ENCODE data around the gene MAPKAPK2.
A peak's percentile ranks its signal among the peaks of the same experiment; 100 is the strongest.

MAPKAPK2 gene

GRCh38 chr1:206687251-206687914, 2.7 kb downstream of the MAPKAPK2 start:
- Histone ChIP-seq H3K27me3 (ENCODE audit: insufficient read depth, insufficient read length) (peaks cover 30% of the 10 kb centered on the region), H3K4me3 (ENCODE audit: insufficient read length, low read depth) (peak overlapping the region; percentile 0), H3K9ac (ENCODE audit: insufficient read length, low read depth) (no peak overlapping the region), H3K4me1 (ENCODE audit: insufficient read depth, insufficient read length) (peaks cover 21% of the 10 kb centered on the region), H3K9me3 (ENCODE audit: insufficient read depth, low read length) (no peaks in the 10 kb centered on the region), H3K36me3 (ENCODE audit: insufficient read depth, insufficient read length, low read length) (peaks cover 6% of the 10 kb centered on the region)
- no peak for TF ChIP-seq SUZ12 (IDR thresholded peaks at IDR 0.05; ENCODE audit: extremely low read depth, insufficient read depth, insufficient read length)
- DNase-seq (ENCODE audit: low read depth, low spot score), result no peak

- Histone ChIP-seq H3K9ac (ENCODE audit: insufficient read length, low read depth) (no peak overlapping the region), H3K4me3 (ENCODE audit: insufficient read length, low read depth) (peak overlapping the region; percentile 0), H3K4me1 (ENCODE audit: insufficient read depth, insufficient read length) (peaks cover 27% of the 10 kb centered on the region), H3K36me3 (ENCODE audit: insufficient read depth, insufficient read length, low read length) (peaks cover 12% of the 10 kb centered on the region), H3K9me3 (ENCODE audit: insufficient read depth, low read length) (no peaks in the 10 kb centered on the region), H3K27me3 (ENCODE audit: insufficient read depth, insufficient read length) (peaks cover 24% of the 10 kb centered on the region)
- TF ChIP-seq SUZ12 (IDR thresholded peaks at IDR 0.05; ENCODE audit: extremely low read depth, insufficient read depth, insufficient read length) (no peak), YY1 (IDR thresholded peaks at IDR 0.05; ENCODE audit: insufficient read depth, insufficient read length) (no peak), ZNF274 (IDR thresholded peaks at IDR 0.05; ENCODE audit: low read depth, low read length) (no peak)
- DNase-seq (ENCODE audit: low read depth, low spot score), result peak; percentile 96
Observed at GRCh38 chr1:206687915-206688442, 3.3 kb downstream of the MAPKAPK2 start.

- Histone ChIP-seq H3K4me3 (ENCODE audit: insufficient read length, low read depth) (no peak overlapping the region), H3K36me3 (ENCODE audit: insufficient read depth, insufficient read length, low read length) (peaks cover 24% of the 10 kb centered on the region), H3K27me3 (ENCODE audit: insufficient read depth, insufficient read length) (peaks cover 8% of the 10 kb centered on the region), H3K9ac (ENCODE audit: insufficient read length, low read depth) (peak overlapping the region; percentile 12), H3K9me3 (ENCODE audit: insufficient read depth, low read length) (no peaks in the 10 kb centered on the region), H3K4me1 (ENCODE audit: insufficient read depth, insufficient read length) (peaks cover 39% of the 10 kb centered on the region)
- no peak for TF ChIP-seq YY1 (IDR thresholded peaks at IDR 0.05; ENCODE audit: insufficient read depth, insufficient read length)
- TF ChIP-seq ZNF274 (IDR thresholded peaks at IDR 0.05; ENCODE audit: low read depth, low read length), result no peak
- DNase-seq (ENCODE audit: low read depth, low spot score), result no peak
Observed at GRCh38 chr1:206690516-206690915, 5.8 kb downstream of the MAPKAPK2 start.

GRCh38 chr1:206691604-206692003, 6.9 kb downstream of the MAPKAPK2 start:
- no peak overlapping the region for H3K4me3 ChIP-seq (ENCODE audit: insufficient read length, low read depth)
- no peak overlapping the region for H3K9ac ChIP-seq (ENCODE audit: insufficient read length, low read depth)
- no peak for TF ChIP-seq ZNF274 (IDR thresholded peaks at IDR 0.05; ENCODE audit: low read depth, low read length)
- no peak for TF ChIP-seq YY1 (IDR thresholded peaks at IDR 0.05; ENCODE audit: insufficient read depth, insufficient read length)
- TF ChIP-seq SUZ12 (IDR thresholded peaks at IDR 0.05; ENCODE audit: extremely low read depth, insufficient read depth, insufficient read length), result no peak
- peaks cover 33% of the 10 kb centered on the region for H3K36me3 ChIP-seq (ENCODE audit: insufficient read depth, insufficient read length, low read length)
- peaks cover 39% of the 10 kb centered on the region for H3K4me1 ChIP-seq (ENCODE audit: insufficient read depth, insufficient read length)
- no peaks in the 10 kb centered on the region for H3K9me3 ChIP-seq (ENCODE audit: insufficient read depth, low read length)
- no peak for DNase-seq (ENCODE audit: low read depth, low spot score)
- H3K27me3 ChIP-seq (ENCODE audit: insufficient read depth, insufficient read length), result peaks cover under 1% of the 10 kb centered on the region

GRCh38 chr1:206693029-206693428, 8.3 kb downstream of the MAPKAPK2 start:
- H3K4me1 ChIP-seq (ENCODE audit: insufficient read depth, insufficient read length), result peaks cover 39% of the 10 kb centered on the region
- TF ChIP-seq YY1 (IDR thresholded peaks at IDR 0.05; ENCODE audit: insufficient read depth, insufficient read length), result no peak
- TF ChIP-seq ZNF274 (IDR thresholded peaks at IDR 0.05; ENCODE audit: low read depth, low read length), result no peak
- no peak for TF ChIP-seq SUZ12 (IDR thresholded peaks at IDR 0.05; ENCODE audit: extremely low read depth, insufficient read depth, insufficient read length)
- no peak overlapping the region for H3K4me3 ChIP-seq (ENCODE audit: insufficient read length, low read depth)
- H3K27me3 ChIP-seq (ENCODE audit: insufficient read depth, insufficient read length), result no peaks in the 10 kb centered on the region
- peaks cover 48% of the 10 kb centered on the region for H3K36me3 ChIP-seq (ENCODE audit: insufficient read depth, insufficient read length, low read length)
- DNase-seq (ENCODE audit: low read depth, low spot score), result no peak
- no peaks in the 10 kb centered on the region for H3K9me3 ChIP-seq (ENCODE audit: insufficient read depth, low read length)
- H3K9ac ChIP-seq (ENCODE audit: insufficient read length, low read depth), result peak overlapping the region; percentile 4

- H3K4me3 ChIP-seq (ENCODE audit: insufficient read length, low read depth), result no peak overlapping the region
- no peak for DNase-seq (ENCODE audit: low read depth, low spot score)
- TF ChIP-seq ZNF274 (IDR thresholded peaks at IDR 0.05; ENCODE audit: low read depth, low read length), result no peak
- no peak for TF ChIP-seq YY1 (IDR thresholded peaks at IDR 0.05; ENCODE audit: insufficient read depth, insufficient read length)
- no peak for TF ChIP-seq SUZ12 (IDR thresholded peaks at IDR 0.05; ENCODE audit: extremely low read depth, insufficient read depth, insufficient read length)
- H3K36me3 ChIP-seq (ENCODE audit: insufficient read depth, insufficient read length, low read length), result peaks cover 53% of the 10 kb centered on the region
- no peaks in the 10 kb centered on the region for H3K9me3 ChIP-seq (ENCODE audit: insufficient read depth, low read length)
- peaks cover 36% of the 10 kb centered on the region for H3K4me1 ChIP-seq (ENCODE audit: insufficient read depth, insufficient read length)
- no peaks in the 10 kb centered on the region for H3K27me3 ChIP-seq (ENCODE audit: insufficient read depth, insufficient read length)
- no peak overlapping the region for H3K9ac ChIP-seq (ENCODE audit: insufficient read length, low read depth)
Observed at GRCh38 chr1:206693592-206693991, 8.9 kb downstream of the MAPKAPK2 start.

- no peak for DNase-seq (ENCODE audit: low read depth, low spot score)
- no peaks in the 10 kb centered on the region for H3K27me3 ChIP-seq (ENCODE audit: insufficient read depth, insufficient read length)
- H3K4me1 ChIP-seq (ENCODE audit: insufficient read depth, insufficient read length), result peaks cover 36% of the 10 kb centered on the region
- H3K9me3 ChIP-seq (ENCODE audit: insufficient read depth, low read length), result no peaks in the 10 kb centered on the region
- H3K36me3 ChIP-seq (ENCODE audit: insufficient read depth, insufficient read length, low read length), result peaks cover 60% of the 10 kb centered on the region
- no peak overlapping the region for H3K9ac ChIP-seq (ENCODE audit: insufficient read length, low read depth)
- no peak overlapping the region for H3K4me3 ChIP-seq (ENCODE audit: insufficient read length, low read depth)
- TF ChIP-seq YY1 (IDR thresholded peaks at IDR 0.05; ENCODE audit: insufficient read depth, insufficient read length) (no peak), SUZ12 (IDR thresholded peaks at IDR 0.05; ENCODE audit: extremely low read depth, insufficient read depth, insufficient read length) (no peak), ZNF274 (IDR thresholded peaks at IDR 0.05; ENCODE audit: low read depth, low read length) (no peak)
Observed at GRCh38 chr1:206694171-206695124, 9.7 kb downstream of the MAPKAPK2 start.
